GM12801 (cell line): ENCODE results near the gene HPD.

Experiments used
- TF ChIP-seq, protein P1 (sequence below): IDR thresholded peaks from one replicate; pipeline ENCODE4 v1.5.1; 2011; ENCODE audit warnings: control low read depth; ENCODE audit not compliant: insufficient read length; ENCODE audit errors: extremely low read depth

Gene HPD

DNA sequence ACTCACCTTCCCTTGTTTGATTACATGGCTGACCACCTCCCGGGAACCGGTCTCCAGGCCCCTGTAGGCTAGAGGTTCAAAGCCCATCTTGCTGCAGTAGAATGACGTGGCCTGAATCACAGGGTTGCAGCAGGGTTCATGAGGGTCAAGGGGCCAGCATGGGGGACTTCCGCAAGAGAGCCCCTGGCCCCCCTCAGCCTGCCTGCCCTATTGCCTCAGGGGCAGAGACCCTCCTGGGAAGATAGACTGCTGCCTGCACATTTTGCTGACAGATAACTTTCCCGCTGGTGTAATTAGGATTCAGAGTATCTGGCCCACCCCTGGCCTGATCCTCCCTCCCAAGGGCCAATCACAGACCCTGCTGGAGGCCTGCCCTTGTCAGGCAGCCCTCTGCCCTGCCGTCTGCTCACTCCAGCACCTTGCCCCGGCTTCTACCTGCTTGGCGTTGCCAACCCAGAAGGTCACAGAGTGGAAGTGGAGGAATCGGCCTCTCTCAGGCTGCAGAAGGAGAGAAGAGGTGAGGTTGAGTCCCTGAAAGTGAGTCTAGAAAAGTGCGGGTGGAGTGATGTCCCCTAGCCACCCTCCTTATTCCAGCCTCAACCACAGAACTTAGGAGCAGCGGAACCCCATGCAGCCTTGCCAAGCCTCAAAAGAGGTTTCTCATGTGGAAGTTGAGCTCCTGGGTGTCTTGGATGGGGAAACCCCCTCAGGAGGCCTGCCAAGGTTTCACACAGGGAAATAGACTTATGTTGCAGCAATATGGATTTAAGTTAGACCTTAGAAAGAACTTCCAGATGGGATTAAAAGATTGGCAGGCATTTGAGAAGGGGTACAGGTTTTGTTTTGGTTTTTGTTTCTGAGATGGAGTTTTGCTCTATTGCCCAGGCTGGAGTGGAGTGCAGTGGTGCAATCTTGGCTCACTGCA lies 1.1 kb downstream of the HPD start:
- TF ChIP-seq, protein P1, sequence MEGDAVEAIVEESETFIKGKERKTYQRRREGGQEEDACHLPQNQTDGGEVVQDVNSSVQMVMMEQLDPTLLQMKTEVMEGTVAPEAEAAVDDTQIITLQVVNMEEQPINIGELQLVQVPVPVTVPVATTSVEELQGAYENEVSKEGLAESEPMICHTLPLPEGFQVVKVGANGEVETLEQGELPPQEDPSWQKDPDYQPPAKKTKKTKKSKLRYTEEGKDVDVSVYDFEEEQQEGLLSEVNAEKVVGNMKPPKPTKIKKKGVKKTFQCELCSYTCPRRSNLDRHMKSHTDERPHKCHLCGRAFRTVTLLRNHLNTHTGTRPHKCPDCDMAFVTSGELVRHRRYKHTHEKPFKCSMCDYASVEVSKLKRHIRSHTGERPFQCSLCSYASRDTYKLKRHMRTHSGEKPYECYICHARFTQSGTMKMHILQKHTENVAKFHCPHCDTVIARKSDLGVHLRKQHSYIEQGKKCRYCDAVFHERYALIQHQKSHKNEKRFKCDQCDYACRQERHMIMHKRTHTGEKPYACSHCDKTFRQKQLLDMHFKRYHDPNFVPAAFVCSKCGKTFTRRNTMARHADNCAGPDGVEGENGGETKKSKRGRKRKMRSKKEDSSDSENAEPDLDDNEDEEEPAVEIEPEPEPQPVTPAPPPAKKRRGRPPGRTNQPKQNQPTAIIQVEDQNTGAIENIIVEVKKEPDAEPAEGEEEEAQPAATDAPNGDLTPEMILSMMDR = no peak

DNA sequence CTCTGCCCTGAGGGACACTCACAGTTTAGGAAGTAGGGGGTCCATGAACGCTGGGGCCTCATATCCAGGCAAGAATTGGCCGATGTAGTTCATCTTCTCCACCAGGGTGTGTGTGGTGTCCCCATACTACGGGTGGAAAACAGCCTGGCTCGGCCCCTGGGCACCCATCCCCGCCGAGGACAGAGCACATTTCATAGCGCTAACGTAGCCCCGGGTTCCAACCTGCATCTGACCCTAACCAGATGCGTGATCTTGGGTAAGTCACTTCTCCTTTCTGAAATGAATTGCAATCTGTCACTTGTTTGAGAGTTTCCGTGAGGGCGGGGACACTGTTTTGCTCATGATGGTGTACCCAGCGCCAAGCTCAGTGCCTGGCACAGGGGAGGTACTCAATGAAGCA lies 9.0 kb downstream of the HPD start:
- TF ChIP-seq, protein P1 = no peak

DNA sequence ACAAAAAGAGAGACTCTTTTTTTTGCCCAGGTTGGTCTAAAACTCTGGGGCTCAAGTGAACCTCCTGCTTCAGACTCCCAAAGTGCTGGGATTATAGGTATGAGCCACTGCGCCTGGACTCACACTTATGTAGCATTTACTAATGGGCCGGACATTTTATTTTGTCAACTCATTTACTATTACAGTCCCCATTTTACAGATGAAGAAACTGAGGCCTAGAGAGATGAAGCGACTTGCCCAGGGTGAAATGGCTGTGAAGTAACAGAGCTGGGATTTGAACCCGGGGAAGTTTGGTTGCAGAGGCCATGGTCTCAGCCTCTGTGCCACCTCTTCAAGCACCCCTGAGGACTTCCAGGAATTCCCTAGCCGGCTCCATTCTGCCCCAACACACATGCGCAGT lies 9.4 kb downstream of the HPD start:
- TF ChIP-seq, protein P1 = no peak

DNA sequence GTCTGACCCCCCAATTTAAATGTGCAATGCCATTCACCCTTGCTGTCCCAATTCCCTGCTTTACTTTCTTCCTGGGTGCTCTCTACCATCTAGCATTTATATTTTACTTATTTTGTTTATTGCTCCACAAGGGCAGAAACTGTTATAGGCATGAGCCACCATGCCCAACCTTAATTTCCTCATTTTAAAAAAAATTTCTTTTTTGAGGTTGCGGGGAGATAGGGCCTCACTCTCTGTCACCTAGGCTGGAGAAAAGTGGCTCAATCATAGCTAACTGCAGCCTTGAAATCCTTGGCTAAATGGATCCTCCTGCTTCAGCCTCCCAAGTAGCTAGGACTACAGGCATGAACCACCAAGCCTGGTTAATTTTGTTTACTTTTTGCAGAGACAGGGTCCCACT lies 13.0 kb downstream of the HPD start:
- TF ChIP-seq, protein P1 = no peak

DNA sequence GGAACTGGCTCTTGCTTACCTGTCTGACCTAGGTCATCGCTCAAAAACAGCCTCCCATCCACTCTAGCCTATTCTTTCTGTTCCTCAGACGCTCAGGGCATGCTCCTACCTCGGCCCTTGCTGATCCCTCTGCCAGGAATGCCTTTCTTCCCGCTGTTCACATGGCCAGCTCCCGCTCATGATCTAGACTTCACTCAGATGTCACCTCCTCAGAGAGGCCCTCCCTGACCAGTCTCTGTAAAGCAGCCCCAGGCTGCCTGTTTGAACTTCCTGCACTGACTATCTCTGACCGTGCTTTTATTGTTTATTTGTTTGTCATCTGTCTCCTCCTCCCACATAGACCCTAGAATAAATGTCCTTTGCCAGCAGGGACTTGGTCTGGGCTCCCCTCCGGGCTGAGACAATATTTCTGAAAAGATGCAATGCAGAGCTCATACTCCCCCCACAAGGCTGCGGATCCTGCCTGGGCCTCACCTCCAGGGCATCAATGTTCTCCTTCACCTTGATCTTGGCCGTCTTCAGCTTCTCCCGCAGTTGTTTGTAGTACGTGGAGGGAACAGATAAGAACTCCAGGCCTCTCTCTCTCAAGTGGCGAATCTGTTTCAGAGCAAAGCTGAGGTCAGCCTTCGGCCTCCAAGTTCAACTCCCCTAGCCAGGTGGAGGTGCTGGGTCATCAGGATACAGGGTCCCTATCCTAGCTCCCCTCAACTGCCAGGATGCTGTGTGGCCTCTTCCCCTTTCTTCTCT lies 15.2 kb downstream of the HPD start:
- TF ChIP-seq, protein P1 = no peak

DNA sequence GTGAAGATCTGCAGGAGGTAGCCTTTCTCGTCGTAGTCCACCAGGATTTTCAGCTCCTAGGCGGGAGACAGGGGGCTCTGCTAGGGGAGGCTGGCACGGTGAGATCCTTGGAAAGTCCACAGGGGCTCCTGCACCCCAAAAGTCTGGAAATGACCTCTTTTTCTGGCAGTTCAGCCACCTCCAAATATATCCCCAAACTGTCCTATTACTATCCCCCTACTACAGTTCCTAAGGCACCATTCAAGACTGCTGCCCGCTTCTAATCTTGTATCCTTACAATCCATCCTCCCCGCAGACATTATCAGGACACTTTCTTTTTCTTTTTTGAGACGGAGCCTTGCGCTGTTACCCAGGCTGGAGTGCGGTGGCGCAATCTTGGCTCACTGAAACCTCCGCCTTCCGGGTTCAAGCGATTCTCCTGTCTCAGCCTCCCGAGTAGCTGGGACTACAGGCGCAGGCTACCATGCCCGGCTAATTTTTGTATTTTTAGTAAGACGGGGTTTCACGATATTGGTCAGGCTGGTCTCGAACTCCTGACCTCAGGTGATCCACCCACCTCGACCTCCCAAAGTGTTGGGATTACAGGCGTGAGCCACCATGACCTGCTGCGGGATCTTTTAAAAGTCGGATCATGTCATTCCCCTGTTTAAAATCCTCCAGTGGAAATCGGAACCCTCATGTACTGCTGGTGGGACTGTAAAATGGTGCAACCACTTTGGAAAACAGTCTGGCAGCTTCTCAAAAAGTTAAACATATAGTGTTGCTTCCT lies 18.5 kb downstream of the HPD start:
- TF ChIP-seq, protein P1 = no peak
